ENCODE results near the gene FGG.
A peak's percentile ranks its signal among the peaks of the same experiment; 100 is the strongest.

Gene FGG

DNA sequence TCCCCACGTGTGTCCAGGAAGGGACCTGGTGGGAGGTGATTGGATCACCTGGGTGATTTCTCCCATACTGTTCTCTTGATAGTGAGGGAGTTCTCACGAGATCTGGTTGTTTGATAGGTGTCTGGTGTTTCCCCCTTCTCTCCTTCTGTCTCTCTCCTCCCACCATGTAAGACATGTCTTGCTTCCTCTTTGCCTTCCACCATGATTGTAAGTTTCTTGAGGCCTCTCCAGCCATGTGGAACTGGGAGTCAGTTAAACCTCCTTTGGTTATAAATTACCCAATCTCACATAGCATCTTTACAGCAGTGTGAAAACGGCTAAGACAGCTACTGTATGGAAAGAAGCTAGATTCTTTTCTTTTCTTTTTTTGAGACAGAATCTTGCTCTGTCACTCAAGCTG, 21.6 kb upstream of the FGG start:
- TF ChIP-seq, protein P1, sequence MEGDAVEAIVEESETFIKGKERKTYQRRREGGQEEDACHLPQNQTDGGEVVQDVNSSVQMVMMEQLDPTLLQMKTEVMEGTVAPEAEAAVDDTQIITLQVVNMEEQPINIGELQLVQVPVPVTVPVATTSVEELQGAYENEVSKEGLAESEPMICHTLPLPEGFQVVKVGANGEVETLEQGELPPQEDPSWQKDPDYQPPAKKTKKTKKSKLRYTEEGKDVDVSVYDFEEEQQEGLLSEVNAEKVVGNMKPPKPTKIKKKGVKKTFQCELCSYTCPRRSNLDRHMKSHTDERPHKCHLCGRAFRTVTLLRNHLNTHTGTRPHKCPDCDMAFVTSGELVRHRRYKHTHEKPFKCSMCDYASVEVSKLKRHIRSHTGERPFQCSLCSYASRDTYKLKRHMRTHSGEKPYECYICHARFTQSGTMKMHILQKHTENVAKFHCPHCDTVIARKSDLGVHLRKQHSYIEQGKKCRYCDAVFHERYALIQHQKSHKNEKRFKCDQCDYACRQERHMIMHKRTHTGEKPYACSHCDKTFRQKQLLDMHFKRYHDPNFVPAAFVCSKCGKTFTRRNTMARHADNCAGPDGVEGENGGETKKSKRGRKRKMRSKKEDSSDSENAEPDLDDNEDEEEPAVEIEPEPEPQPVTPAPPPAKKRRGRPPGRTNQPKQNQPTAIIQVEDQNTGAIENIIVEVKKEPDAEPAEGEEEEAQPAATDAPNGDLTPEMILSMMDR (conservative IDR thresholded peaks at IDR 0.05; ENCODE audit: low read depth, low read length), result no peak
- no peak for DNase-seq (ENCODE audit: low read depth)

DNA sequence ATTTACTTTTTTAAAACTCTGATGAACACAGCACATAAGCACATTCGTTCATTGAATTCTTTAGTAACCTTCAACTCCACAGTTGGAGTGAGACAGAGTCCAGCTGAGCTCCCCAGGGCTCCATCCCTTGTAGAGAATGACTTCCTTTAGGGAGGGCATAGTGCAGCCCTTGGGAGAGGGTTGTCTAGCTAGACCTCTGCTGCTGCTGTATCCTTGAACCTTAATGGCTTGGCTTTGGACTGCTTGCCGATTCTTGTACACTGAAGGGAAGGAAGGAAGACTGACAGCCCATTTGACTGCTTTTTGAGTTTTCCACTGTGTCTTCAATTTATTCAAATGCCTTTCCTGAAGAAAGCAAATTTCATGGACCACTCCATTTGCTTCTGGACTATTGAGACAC, 19.4 kb upstream of the FGG start:
- no peak for DNase-seq (ENCODE audit: low read depth)
- H3K4me3 ChIP-seq (ENCODE audit: low read depth, low read length), result no peak overlapping the region
- TF ChIP-seq, protein P1 (conservative IDR thresholded peaks at IDR 0.05; ENCODE audit: low read depth, low read length), result no peak

More for the DNA sequence above, 21.6 kb upstream of the FGG start:
- H3K4me3 ChIP-seq (ENCODE audit: low read depth, low read length), result no peak overlapping the region

DNA sequence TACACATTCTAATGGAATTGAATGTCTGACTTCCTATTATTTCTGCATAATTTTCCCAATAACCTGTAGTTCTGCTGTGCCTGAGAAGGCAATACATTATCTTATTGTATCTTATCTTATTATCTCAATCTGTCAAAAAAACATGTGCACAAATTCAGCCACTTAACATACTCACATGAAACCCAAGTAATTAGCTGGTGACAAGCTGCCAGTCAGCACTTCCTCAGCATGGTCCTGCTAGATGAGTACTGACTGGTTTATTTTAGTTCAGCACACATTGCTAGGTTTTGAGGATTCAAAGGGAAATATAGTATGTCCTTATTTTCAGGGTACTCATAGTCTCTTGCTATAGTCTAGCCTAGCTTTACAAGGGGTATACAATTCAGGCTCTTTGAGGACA, 17.9 kb upstream of the FGG start:
- no peak for DNase-seq (ENCODE audit: low read depth)
- TF ChIP-seq, protein P1 (conservative IDR thresholded peaks at IDR 0.05; ENCODE audit: low read depth, low read length), result no peak
- H3K4me3 ChIP-seq (ENCODE audit: low read depth, low read length), result no peak overlapping the region

DNA sequence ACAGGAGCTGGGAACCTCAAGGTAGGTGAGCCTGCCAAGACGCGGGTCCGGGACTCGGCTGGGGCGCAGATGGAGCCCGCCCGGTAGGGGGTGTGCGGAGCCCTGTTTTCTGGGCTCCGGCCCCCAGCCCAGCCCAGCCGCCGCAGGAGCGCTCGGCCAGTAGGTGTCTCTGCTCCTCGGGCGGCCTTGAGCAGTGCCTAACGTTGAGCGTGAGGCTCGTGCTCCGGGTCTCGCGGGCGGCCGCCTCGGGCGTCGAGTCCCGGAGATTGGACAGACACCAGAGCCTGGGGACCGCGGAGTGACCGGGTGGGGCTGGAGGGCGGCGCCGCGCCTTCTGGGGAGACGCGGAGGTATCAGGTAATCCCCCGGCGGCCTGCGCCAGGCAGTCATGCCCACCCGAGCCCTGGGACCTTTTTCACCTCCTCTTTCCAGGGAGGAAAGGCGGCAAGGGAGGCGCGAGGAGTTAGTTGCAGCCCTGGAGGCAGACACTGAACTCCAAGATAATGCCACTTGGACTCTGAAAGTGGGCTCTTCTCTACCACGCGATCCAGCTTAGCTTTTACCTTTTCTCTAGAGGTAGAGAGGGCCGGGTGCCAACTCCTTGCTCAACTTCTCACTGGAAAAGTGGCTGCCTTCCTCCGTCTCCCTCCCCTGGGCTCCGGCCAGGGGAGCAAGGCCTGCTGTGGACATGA, 14.5 kb upstream of the FGG start:
- TF ChIP-seq, protein P1 (conservative IDR thresholded peaks at IDR 0.05; ENCODE audit: low read depth, low read length), result peak; percentile 66
- DNase-seq (ENCODE audit: low read depth), result peak; percentile 51
- H3K4me3 ChIP-seq (ENCODE audit: low read depth, low read length), result peak overlapping the region; percentile 50

DNA sequence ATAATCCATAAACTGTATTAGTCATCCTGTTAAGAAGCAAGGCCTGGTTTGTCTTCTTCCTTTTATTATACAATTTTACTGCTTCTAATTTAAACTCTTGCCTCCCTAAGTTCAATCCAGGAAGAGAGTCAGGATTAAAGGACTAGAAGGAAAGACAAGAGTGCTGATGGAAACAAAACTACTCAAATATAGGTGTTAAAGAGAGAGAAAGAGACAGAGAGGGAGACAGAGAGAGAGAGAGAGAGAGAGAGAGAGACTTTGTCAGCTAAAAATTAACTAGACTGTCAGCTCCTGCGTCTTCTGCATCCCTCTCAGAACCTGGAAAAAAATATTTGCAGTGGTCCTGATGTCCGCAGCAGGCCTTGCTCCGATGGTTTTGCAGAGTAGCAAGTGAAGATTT, 13.5 kb upstream of the FGG start:
- H3K4me3 ChIP-seq (ENCODE audit: low read depth, low read length), result no peak overlapping the region
- no peak for DNase-seq (ENCODE audit: low read depth)
- TF ChIP-seq, protein P1 (conservative IDR thresholded peaks at IDR 0.05; ENCODE audit: low read depth, low read length), result no peak

DNA sequence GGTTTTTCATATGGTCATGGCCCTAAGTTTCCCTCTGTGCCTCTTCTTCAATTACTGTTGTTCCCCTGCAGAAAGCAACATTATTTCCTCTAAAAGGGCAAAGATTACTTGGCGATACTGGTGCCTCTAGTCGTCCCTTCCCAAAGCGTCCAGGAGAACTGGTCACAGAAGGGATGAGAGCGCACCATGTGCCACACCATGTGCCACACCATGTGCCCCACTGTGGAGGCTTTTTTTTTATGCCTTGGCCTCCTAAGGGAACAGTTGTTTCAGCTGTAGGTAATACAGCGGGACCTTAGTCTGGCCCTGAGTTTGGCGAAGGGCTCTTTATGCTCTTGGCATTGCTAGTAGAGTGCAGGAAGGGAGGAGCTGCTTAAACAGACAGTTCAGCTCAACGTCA, 11.5 kb upstream of the FGG start:
- TF ChIP-seq, protein P1 (conservative IDR thresholded peaks at IDR 0.05; ENCODE audit: low read depth, low read length), result no peak
- H3K4me3 ChIP-seq (ENCODE audit: low read depth, low read length), result no peak overlapping the region
- no peak for DNase-seq (ENCODE audit: low read depth)

DNA sequence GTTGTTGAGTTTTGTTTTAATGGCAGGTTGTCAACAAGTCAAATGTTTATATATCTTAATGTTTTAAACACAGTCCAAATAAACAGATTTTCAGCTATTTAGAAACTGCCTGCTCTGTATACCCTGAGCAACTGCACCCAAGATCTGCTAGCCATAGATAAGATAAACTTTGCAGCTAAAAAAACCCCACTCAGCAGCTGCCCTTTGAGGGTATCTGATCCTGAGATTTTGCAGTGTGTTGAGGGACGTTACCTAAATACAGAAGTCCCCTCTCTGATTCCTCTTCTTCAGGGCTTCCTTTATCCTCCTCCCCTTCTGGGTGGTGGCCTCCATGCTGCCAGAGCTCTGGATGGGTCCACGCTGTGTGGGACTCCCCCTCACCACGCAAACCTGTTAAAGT, 11.0 kb upstream of the FGG start:
- TF ChIP-seq, protein P1 (conservative IDR thresholded peaks at IDR 0.05; ENCODE audit: low read depth, low read length), result no peak
- no peak overlapping the region for H3K4me3 ChIP-seq (ENCODE audit: low read depth, low read length)
- no peak for DNase-seq (ENCODE audit: low read depth)

Data from choroid plexus epithelial cell (primary cell).